MG63 (cell line): ENCODE results near the gene IGSF21. TPM values are rescaled to one million over a fixed set of nuclear protein-coding genes. Genes with fewer than 3 reads are reported as not detected.

ENCODE experiments used
- DNase-seq: peaks from one replicate; pipeline ENCODE4 v3.0.0-alpha.2; 2020
- H3K27me3 ChIP-seq: fragments of 250-450 bp; sonication (Bioruptor Pico); 2 replicates; pipeline ENCODE4 v1.5.1; 2020; ENCODE audit warnings: mild to moderate bottlenecking, moderate library complexity
- H3K36me3 ChIP-seq: fragments of 250-450 bp; sonication (Bioruptor Pico); 2 replicates; pipeline ENCODE4 v1.5.1; 2020; ENCODE audit warnings: mild to moderate bottlenecking, moderate library complexity
- H3K4me3 ChIP-seq: fragments of 250-450 bp; sonication (Bioruptor Pico); 2 replicates; pipeline ENCODE4 v1.5.1; 2020; ENCODE audit warnings: mild to moderate bottlenecking, moderate library complexity
- H3K9me3 ChIP-seq: fragments of 250-450 bp; sonication (Bioruptor Pico); 2 replicates; pipeline ENCODE4 v1.5.1; 2020; ENCODE audit warnings: mild to moderate bottlenecking, moderate library complexity
- total RNA-seq: library from RNA; depleted of rRNA; stranded (reverse); fragments of >200 nt; shearing (Covaris generic); gene quantifications from 2 replicates; pipeline ENCODE4 v1.2.3, GENCODE V29; 2014; ENCODE audit warnings: low replicate concordance

Gene IGSF21
- total RNA-seq, 1 experiment from 2014 or later = not detected

DNA sequence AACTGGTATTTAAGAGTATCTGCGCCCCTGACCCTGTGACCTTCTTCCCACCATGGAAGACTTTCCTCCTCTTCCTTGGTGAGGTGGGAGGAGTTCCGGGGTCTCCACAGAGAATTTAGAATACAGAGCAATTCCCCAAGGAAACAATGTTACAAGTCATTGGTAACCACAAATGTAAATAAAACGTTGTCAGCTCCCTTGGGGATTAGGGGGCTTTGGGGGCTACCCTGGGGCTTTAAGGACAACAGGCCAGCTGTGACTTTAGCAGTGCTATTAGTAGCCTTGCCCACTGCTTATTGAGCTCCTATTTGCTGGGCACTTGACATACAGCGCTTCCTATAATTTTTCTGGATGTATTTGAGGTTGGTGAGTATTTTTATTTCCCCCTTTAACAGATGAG is 69.0 kb downstream of the IGSF21 start:
- Histone ChIP-seq H3K36me3 (no peaks in the 10 kb centered on the region), H3K27me3 (no peaks in the 10 kb centered on the region; the same call in 1 of the 2 replicates), H3K4me3 (no peak overlapping the region), H3K9me3 (no peaks in the 10 kb centered on the region)
- DNase-seq = no peak

DNA sequence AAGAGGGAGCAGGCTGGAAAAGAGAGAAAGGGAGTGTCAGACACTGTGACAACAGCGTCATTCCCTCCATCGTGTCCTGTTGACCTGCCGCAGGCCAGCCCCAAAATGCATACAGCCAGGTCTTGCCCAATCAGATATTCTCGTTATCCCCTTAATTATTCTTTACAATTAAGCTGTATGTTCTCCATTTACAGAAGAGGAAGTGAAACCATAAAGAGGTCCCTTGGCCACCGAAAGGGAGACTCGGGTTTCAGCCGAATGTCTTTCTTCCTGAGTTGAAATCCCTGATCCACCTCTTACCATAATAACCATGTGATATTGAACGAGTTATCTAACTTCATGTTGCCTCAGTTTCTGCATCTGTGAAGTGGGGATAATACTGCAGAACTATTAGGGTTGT is 70.5 kb downstream of the IGSF21 start:
- Histone ChIP-seq H3K36me3 (no peaks in the 10 kb centered on the region), H3K27me3 (no peaks in the 10 kb centered on the region; the same call in 1 of the 2 replicates), H3K4me3 (no peak overlapping the region), H3K9me3 (no peaks in the 10 kb centered on the region)
- no peak for DNase-seq

- no peak for DNase-seq
- Histone ChIP-seq H3K27me3 (no peaks in the 10 kb centered on the region; the same call in 1 of the 2 replicates), H3K36me3 (no peaks in the 10 kb centered on the region)
Observed at GRCh38 chr1:18179009-18179408, 71.4 kb downstream of the IGSF21 start.

DNA sequence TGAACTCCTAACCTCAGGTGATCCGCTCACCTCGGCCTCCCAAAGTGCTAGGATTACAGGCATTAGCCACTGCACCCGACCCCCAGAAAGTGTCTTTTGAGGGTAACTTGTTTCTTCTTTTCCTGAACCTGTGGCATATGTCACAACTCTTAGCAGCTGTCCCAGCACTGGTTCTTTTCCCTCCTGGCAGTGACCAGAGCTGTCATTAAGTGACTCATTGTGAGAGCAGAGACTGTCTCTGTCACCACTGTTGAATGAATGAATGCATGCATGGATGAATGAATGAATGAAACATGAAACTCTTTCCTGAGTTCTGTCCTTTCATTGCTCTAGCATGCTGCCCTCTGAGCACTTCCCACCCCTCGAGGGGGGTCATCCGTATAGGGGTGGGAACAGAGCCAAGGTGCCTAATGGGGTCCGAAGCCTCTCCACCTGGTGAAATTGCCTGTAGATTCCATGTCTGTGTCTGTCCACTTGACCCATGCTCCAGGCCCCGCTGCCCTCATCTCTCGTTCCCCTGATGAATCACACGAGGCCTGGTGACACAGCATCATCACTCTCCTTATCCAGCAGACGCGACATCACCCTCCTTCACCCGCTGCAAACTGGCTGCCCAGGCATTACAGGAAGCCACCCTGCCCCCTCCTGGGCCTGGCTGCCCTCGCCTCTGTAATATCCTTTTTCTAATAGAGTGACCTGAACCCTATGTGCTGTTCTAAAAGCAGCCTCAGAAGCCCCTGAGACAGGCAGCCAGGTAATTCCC is 75.0 kb downstream of the IGSF21 start:
- H3K36me3 ChIP-seq = no peaks in the 10 kb centered on the region
- peaks cover 5% of the 10 kb centered on the region; the same call in 1 of the 2 replicates for H3K27me3 ChIP-seq
- DNase-seq = peak; percentile 80
- H3K4me3 ChIP-seq = no peak overlapping the region
- no peaks in the 10 kb centered on the region for H3K9me3 ChIP-seq

More at GRCh38 chr1:18179009-18179408, 71.4 kb downstream of the IGSF21 start:
- Histone ChIP-seq H3K9me3 (no peaks in the 10 kb centered on the region), H3K4me3 (no peak overlapping the region)

- no peak for DNase-seq
- H3K27me3 ChIP-seq = peaks cover 5% of the 10 kb centered on the region; the same call in 1 of the 2 replicates
- H3K9me3 ChIP-seq = no peaks in the 10 kb centered on the region
- H3K36me3 ChIP-seq = no peaks in the 10 kb centered on the region
- H3K4me3 ChIP-seq = no peak overlapping the region
Observed at GRCh38 chr1:18183533-18183932, 75.9 kb downstream of the IGSF21 start.

- Histone ChIP-seq H3K4me3 (no peak overlapping the region), H3K9me3 (no peaks in the 10 kb centered on the region), H3K36me3 (no peaks in the 10 kb centered on the region), H3K27me3 (peaks cover 5% of the 10 kb centered on the region; the same call in 1 of the 2 replicates)
- DNase-seq = no peak
Observed at GRCh38 chr1:18187054-18187453, 79.5 kb downstream of the IGSF21 start.

- H3K4me3 ChIP-seq = no peak overlapping the region
- H3K9me3 ChIP-seq = no peaks in the 10 kb centered on the region
- H3K27me3 ChIP-seq = peaks cover 5% of the 10 kb centered on the region; the same call in 1 of the 2 replicates
- no peak for DNase-seq
- no peaks in the 10 kb centered on the region for H3K36me3 ChIP-seq
Observed at GRCh38 chr1:18188820-18189517, 81.4 kb downstream of the IGSF21 start.

- no peak for DNase-seq
- Histone ChIP-seq H3K27me3 (peaks cover 2% of the 10 kb centered on the region; the same call in 1 of the 2 replicates), H3K36me3 (no peaks in the 10 kb centered on the region), H3K9me3 (no peaks in the 10 kb centered on the region), H3K4me3 (no peak overlapping the region)
Observed at GRCh38 chr1:18190598-18190997, 83.0 kb downstream of the IGSF21 start.

- H3K9me3 ChIP-seq = no peaks in the 10 kb centered on the region
- H3K27me3 ChIP-seq = no peaks in the 10 kb centered on the region; the same call in 1 of the 2 replicates
- DNase-seq = no peak
- no peaks in the 10 kb centered on the region for H3K36me3 ChIP-seq
- H3K4me3 ChIP-seq = no peak overlapping the region
Observed at GRCh38 chr1:18191037-18191436, 83.4 kb downstream of the IGSF21 start.

GRCh38 chr1:18191481-18192155 is 84.0 kb downstream of the IGSF21 start:
- no peaks in the 10 kb centered on the region for H3K36me3 ChIP-seq
- no peaks in the 10 kb centered on the region for H3K9me3 ChIP-seq
- H3K4me3 ChIP-seq = no peak overlapping the region
- DNase-seq = no peak
- H3K27me3 ChIP-seq = no peaks in the 10 kb centered on the region; the same call in 1 of the 2 replicates

- Histone ChIP-seq H3K4me3 (no peak overlapping the region), H3K36me3 (no peaks in the 10 kb centered on the region), H3K9me3 (no peaks in the 10 kb centered on the region), H3K27me3 (no peaks in the 10 kb centered on the region; the same call in 1 of the 2 replicates)
- no peak for DNase-seq
Observed at GRCh38 chr1:18192182-18192581, 84.6 kb downstream of the IGSF21 start.

DNA sequence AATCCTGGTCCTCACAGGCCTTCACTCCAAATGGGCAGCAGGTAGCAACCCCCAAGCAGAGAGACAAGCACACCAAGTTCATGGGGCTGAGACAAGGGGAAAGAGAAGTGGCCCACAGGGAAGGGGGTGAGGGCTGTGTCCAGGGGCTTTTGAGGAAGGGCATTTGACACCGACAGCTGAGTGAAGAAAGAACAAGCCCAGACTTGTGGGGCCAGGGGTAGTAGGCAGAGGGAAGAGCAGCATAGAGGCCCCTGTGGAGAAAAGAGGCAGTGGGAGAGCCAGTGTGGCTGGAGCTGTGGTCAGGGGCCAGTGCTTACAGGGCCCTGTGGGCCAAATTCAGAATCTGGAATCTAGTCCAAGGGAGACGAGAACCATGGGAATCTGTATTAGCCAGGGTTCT is 85.4 kb downstream of the IGSF21 start:
- Histone ChIP-seq H3K4me3 (no peak overlapping the region), H3K27me3 (no peaks in the 10 kb centered on the region; the same call in 1 of the 2 replicates), H3K36me3 (no peaks in the 10 kb centered on the region), H3K9me3 (no peaks in the 10 kb centered on the region)
- DNase-seq = no peak

DNA sequence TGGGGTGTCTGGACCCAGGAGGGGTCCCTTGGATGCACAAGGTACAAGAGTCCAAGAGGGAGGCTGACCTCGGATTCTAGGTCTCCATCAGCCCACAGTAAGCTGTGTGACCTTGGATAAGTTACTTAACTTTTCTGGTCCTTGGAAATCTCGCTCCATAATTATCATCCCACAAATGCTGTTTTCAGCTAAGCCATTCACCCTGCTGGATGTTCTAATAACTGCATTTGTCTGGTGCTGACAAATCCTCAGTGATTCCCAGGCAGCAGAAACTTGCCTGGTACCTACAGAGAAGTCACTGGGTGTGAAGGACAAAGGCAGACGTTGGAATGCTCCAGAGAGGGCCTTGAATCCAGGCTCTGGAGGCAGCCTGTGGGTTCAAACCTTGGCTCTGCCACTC is 89.7 kb downstream of the IGSF21 start:
- Histone ChIP-seq H3K27me3 (no peaks in the 10 kb centered on the region; the same call in 1 of the 2 replicates), H3K4me3 (no peak overlapping the region), H3K36me3 (no peaks in the 10 kb centered on the region), H3K9me3 (no peaks in the 10 kb centered on the region)
- DNase-seq = no peak

DNA sequence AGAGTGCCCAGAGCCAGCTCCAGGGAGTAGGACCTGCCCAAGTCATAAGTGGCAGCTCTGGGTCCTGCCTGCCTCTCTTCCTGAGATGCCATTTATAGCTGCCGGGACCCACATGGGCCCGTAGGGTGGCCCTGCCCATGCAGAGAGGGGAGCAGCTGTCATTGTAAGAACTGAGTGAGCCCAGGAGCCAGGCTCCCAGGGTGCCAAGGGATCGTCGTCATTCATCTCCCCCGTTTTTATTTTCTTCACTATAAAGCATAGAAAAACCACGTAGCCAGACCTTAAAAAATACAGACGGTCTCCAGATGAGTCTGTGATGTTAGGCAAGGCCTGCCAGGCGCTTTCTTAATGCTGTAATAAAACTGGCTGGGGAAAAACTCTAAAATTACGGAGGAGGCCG is 90.7 kb downstream of the IGSF21 start:
- no peak overlapping the region for H3K4me3 ChIP-seq
- no peaks in the 10 kb centered on the region; the same call in 1 of the 2 replicates for H3K27me3 ChIP-seq
- DNase-seq = no peak

DNA sequence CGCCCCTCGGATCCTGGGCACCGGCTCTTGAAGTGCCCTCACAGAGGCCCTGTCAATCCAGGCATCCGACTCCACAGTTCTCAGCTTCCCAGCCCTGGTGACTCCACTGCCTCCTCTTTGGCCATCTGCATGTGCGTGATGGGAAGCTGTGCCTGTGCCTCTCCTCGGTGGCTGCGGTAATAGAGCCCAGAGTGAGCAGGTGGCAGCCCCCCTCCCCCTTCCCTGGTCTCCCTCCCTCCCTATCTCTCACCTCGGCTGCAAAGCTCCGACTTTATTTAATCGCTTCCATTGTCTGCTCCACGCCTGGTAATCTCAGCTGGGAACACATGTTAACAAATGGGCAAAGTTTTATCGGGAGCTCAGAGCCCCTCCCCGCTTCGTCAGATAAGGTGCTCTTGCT is 91.9 kb downstream of the IGSF21 start:
- Histone ChIP-seq H3K36me3 (no peaks in the 10 kb centered on the region), H3K9me3 (no peaks in the 10 kb centered on the region), H3K4me3 (no peak overlapping the region), H3K27me3 (no peaks in the 10 kb centered on the region; the same call in 1 of the 2 replicates)
- no peak for DNase-seq

More for the DNA sequence above, 90.7 kb downstream of the IGSF21 start:
- H3K9me3 ChIP-seq = no peaks in the 10 kb centered on the region
- no peaks in the 10 kb centered on the region for H3K36me3 ChIP-seq

GRCh38 chr1:18200136-18200717 is 92.6 kb downstream of the IGSF21 start:
- Histone ChIP-seq H3K27me3 (no peaks in the 10 kb centered on the region; the same call in 1 of the 2 replicates), H3K9me3 (no peaks in the 10 kb centered on the region), H3K36me3 (no peaks in the 10 kb centered on the region)

DNA sequence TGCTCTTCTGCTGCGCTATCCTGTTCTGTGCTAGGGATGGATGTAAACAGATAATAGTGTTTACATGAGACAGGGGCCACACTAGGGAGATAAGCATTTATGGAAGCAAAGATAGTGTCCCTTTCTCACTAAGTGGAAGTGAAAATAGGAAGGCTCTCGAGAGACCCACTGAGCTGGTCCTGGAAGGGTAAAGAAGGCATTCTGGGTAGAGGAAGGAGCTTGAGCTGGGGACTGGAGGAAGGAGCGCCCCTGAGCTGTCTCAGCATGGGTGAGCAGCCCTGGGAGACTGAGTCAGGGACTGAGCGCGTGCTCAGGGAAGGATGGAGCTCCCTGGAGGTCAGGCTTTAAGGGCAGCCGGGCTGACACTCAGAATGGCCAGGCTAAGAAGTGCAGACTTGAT is 93.3 kb downstream of the IGSF21 start:
- no peak overlapping the region for H3K4me3 ChIP-seq
- DNase-seq = no peak
- H3K27me3 ChIP-seq = no peaks in the 10 kb centered on the region
- H3K9me3 ChIP-seq = no peaks in the 10 kb centered on the region
- H3K36me3 ChIP-seq = no peaks in the 10 kb centered on the region

More at GRCh38 chr1:18200136-18200717, 92.6 kb downstream of the IGSF21 start:
- DNase-seq = no peak
- H3K4me3 ChIP-seq = no peak overlapping the region
